Left cardiac atrium (tissue), 4 donors: ENCODE measurements around the gene SRGAP1. TPM values are rescaled to one million over a fixed set of nuclear protein-coding genes. Genes with fewer than 3 reads are reported as not detected.

Source experiments
- ATAC-seq, 2 donors: fragments of 200-7000 bp; cut with Tn5 transposase; one replicate each; pipeline ENCODE4 v1.9.1; 2020; ENCODE audit warnings: mild to moderate bottlenecking in 2 of 2, moderate library complexity in 2 of 2
- DNase-seq: peaks from one replicate; pipeline ENCODE4 v3.0.0-alpha.2; 2020
- intact Hi-C, 2 donors: fragments of 100-400 bp; cut with DNase I; formaldehyde crosslinking; loops; one replicate each; pipeline versions ENCODE4 v1.14.1 to v1.15.1; 2022 to 2023
- total RNA-seq, 2 donors: library from RNA; stranded (reverse); fragmentation: NEBNext Ultra II Directional; extraction: Animal tissue kit (Norgen Biotek cat#: 25700); gene quantifications; one replicate each; pipeline ENCODE4 v1.2.1, GENCODE V29; 2021
- donor health status: DM: no; HTN: yes; CAD: no.
- donor health status: DM: no; HTN: yes; CAD: no; lungs with severe emphysema.
- donor health status: DM: yes; HTN: yes; CAD: no.
- donor health status: Dilated cardiomyopathy.

Gene SRGAP1
- total RNA-seq, 2 donors from 2014 or later: 4.3 to 5.5 TPM

DNA sequence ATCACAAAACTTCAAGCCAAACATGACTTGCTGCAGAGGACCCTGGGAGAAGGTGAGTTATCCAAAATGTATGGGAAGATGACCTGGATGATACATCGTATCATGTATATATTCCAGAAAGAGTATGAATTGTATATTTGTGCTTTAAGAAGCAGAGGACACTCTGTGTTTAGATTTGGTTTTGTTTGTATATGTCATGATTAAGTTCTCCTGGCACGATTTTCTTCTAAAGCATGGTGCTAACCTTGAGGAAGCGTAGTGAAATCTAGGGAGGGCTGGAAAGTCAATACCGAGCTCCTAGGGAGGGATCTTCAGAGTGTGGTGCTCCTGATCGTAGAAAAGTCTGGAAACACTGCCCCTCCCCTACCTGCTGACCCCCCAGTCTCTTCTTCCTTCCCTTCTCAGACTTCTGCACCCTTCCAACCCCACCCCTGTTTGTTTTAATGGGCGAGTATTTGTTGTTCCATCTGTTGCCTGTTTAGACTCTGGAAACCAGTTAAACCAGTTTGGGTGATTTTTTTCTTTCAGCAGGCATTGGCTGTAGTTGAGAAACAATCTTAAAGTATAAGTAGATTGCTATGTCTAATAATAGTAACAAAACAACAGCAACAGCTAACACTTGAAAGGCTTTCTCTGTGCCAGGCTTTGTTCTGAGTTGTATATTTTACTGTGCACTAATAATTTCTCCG lies 236.0 kb downstream of the SRGAP1 start:
- intact Hi-C loops: loop anchor here (10.0 kb wide), 1 partner anchor 236 kb away; the partner anchor contains the start of gene SRGAP1 (in 2 of the 2)
- no peak for DNase-seq
- peak in 1 of 2 donors; percentile 15 for ATAC-seq

DNA sequence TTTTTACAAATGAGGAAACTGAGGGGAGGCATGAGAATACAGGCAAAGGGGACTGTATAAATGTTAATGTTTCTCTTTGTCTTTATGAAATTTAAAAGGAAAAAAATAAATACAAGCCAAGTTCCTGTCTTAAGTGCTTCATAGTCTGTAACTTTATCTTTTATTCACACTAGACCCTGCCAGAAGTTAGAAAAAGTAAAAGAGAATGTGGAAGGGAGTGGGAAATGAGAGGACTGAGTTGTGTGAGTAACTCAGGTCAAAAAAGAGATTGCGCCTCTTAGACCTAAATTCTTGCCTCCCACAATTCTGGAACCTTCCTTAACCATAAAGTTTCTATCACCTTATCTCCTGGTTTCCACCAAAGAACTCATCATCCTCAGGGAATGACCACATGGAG lies 236.5 kb downstream of the SRGAP1 start:
- no peak for DNase-seq

DNA sequence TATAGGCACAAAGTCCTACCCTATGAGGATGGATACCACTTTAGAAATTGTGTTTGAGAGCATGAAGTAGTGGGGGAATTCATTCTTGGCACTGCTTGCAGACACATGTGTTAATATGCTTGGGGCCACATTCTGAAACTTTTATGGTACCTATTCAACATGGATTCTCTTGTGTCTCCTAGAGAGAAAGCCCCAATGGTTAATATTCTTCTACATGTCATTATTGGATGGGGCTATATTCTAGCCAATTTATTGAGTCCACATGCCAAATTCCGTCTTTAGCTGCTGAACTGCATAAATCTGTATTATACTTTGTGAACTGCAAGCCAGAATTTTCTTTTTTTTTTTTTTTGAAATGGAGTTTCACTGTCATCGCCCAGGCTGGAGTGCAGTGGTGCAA lies 237.6 kb downstream of the SRGAP1 start:
- intact Hi-C loops: loop anchor here (10.0 kb wide), 1 partner anchor 237 kb away; the partner anchor contains the start of gene SRGAP1 (in 2 of the 2)
- ATAC-seq (no peak), DNase-seq (no peak)

More for the DNA sequence above, 236.5 kb downstream of the SRGAP1 start:
- intact Hi-C loops: loop anchor here (10.0 kb wide), 1 partner anchor 236 kb away; the partner anchor contains the start of gene SRGAP1 (in 2 of the 2)
- peak in 1 of 2 donors; percentile 77 for ATAC-seq

DNA sequence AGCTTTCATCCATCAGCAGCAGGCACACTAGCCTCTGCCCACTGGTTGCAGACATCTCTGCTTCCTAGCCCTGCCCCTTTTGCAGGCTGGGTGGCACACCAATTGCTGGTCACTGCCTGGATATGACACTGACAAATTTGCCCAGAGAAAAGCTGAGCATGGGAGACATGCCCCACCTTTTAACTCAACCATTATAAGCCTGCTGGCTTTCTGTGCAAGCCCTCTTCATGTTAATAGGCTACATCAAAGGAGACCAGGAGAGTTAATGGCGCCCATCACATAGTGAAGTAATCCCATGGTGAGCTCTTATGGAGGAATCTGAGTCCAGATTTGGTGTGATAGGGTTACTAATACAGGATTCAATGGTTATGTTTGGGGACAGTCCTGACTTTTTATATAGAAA lies 238.4 kb downstream of the SRGAP1 start:
- DNase-seq (no peak), ATAC-seq (peak; percentile 20 to 39)
- intact Hi-C loops: loop anchor here (10.0 kb wide), 1 partner anchor 238 kb away; the partner anchor contains the start of gene SRGAP1 (in 2 of the 2)

DNA sequence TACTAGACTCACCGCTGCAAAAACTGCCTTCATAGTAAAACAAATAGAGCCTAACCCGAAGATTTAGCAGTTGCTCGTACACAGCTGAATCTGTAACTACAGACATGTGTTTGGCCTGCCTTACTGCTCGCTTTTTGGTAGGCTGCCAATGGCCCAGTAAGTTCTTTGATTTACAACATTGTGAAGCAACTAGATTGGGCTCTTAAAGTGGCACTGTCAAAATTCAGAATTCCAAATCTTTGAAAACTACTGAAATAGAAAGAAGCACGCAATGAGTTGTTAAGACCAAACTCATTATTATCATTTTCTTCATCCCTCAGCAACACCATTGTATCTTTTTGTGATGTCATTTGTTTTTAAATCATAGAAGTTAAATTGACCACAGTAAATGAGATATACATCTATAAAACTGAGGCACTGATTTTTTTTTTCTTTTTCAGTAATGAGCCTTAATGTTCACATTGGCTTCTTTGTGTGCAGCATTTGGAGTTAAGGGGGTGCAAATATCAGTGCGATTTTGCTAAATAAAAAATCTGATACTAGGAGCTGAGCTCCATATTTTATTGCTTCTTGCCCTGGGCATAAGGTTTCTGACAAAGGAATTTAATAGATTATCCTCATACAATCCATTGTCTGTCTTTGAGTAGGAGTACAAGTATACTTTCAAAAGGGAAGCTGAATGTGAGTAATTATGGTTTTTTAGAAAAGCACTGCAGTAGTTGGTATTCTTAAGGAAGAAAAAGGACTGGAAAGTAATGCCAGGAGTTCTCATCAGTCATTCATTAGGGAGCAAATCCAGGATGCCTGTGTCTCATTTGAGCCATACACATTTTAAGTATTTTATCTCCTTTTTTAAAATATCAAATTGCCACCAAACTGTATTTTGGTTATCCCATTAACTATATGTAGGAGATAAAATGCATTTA lies 239.0 kb downstream of the SRGAP1 start:
- DNase-seq (peak; percentile 80), ATAC-seq (peak; percentile 87 to 92)
- intact Hi-C loops: loop anchor here (10.0 kb wide), 1 partner anchor 239 kb away; the partner anchor contains the start of gene SRGAP1 (in 2 of the 2)

DNA sequence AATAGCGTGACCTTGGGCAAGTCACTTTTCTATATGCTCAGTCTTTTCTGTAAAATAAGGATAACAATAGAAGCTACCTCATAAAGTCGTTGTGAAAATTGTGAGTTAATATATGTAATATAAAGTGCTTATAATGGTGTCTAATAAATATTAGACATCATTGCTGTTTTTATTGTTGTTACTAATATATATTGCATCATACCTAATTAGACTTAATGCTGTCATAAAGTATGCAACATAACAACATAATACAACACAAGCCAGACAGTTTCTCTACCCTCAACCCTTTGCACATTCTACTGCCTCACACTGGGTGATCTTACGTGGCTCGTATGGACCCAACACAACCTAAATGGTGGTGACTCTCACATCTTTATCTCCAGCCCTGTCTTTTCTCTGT lies 240.7 kb downstream of the SRGAP1 start:
- ATAC-seq: no peak
- no peak for DNase-seq
- intact Hi-C loops: loop anchor here (10.0 kb wide), 1 partner anchor 240 kb away; the partner anchor contains the start of gene SRGAP1 (in 2 of the 2)

DNA sequence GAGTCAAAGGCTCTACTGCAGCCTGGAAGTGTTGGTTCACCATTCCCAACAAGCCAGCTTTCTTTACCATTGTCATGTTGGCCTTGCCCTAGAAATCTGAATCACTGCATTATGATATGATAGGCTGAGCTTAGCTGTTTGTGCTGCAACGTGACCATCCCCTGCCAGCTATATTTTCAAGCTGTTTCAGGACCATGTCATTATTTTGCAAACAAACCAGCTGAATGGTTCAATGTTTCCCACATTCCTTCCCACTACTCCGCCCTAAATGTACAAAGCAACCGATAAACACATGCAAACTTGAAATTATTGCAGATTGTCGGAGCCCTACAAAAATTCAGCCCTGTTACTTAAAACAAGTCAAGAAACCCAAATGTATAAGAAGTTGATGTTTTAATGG lies 241.5 kb downstream of the SRGAP1 start:
- ATAC-seq: no peak
- intact Hi-C loops: loop anchor here (10.0 kb wide), 1 partner anchor 241 kb away; the partner anchor contains the start of gene SRGAP1 (in 2 of the 2)
- DNase-seq: no peak

DNA sequence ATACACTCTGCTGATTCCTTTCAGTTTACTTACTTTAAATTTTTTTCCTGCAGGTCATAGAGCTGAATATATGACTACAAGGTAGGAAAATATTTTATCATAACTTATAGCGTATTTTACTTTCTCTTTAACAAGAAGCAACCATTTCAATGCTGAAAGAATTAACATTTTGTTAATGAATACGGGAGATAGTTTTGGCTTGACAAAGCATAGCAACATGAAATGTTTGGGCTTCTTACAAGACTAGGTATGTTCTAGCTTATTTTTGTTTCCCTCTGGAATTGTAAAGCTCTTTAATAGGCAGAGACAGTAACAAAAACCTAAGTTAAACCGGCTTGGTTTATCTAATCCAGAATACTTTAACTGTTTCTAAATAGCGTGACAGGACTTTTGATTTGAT lies 242.4 kb downstream of the SRGAP1 start:
- DNase-seq (no peak), ATAC-seq (no peak)
- intact Hi-C loops: loop anchor here (10.0 kb wide), 1 partner anchor 242 kb away; the partner anchor contains the start of gene SRGAP1 (in 2 of the 2)

DNA sequence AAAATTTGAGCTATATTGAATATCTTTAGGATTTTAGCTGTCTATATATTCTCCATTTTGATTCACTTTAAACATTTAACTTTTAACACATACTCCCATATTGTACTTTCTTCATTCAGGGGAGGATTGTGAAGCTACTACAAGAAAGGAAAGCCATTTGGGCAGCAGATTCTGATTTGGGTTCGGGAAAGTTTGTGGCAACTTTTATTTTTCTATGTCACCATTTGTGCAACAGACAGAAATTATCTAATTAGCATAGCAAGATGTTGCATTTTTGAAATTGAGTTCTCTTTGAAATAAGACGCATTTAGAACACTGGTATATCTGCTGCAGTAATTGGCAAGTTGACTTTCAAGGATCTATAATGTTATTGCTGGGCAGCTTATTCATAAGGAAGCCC lies 243.3 kb downstream of the SRGAP1 start:
- intact Hi-C loops: loop anchor here (10.0 kb wide), 1 partner anchor 243 kb away; the partner anchor contains the start of gene SRGAP1 (in 2 of the 2)
- ATAC-seq (no peak), DNase-seq (no peak)

DNA sequence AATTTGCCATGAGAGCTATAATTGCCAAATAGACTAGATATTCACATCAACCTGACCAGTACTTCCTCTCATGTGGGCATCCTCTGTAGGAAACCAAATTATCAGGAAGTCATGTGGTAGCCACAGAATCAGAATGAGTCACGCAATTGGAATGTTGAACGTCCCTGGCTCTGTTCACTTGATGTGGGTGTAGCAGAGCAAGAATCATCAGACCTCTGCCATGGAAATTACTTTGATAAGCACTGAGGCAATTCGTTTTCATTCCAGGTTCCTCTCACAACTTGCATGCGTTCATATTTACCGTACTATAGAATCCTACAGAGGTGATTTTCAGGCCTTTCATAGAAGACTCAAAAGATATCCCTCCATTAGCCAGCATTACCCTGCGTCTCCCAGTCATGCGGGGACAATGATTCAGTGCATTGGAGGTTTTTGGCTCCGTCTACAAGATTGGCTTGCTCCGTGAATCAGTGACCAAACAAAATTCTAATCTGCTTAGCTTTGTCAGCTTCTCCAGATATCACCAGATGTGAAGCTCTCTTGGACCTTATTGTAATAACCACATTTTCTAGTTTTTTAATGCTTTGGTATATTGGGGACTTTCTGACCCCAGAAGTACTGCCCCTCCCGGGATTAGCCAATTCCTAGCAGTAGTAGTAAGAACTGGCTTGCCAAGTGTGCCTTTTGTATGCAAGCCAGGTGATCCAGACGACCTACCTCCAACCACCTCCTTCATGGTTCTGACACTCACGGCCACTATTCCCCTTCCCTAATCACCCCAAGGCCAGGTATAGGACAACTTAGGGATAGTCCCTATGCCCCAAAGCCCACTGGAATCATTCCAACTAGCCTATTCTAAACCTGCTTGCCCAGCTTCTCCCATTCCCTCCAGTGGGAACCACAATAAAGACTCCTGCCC lies 244.2 kb downstream of the SRGAP1 start:
- peak; percentile 62 for DNase-seq
- intact Hi-C loops: loop anchor here (10.0 kb wide), 1 partner anchor 244 kb away; the partner anchor contains the start of gene SRGAP1 (in 2 of the 2)
- peak; percentile 96 to 97 for ATAC-seq

DNA sequence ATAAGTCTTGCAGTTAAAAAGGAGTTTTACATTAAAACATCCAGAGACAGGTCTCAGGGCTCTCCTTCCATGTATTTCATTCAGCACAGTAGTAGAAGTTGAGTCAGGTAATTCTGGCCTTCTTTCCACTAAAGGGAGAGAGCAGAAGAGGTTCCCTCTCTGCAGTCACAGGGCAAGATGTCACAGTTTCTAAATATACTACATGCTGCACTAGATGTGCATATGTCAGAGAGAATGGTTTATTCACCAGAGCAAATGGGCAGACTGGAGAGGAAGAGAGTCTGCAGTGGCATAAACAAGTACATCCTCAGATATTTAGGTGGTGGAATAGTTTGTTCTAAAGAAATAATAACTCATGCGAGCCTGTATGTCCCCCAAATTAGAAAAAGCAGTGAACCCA lies 245.5 kb downstream of the SRGAP1 start:
- intact Hi-C loops: no loop called here
- peak in 1 of 2 donors; percentile 54 for ATAC-seq
- DNase-seq: no peak

DNA sequence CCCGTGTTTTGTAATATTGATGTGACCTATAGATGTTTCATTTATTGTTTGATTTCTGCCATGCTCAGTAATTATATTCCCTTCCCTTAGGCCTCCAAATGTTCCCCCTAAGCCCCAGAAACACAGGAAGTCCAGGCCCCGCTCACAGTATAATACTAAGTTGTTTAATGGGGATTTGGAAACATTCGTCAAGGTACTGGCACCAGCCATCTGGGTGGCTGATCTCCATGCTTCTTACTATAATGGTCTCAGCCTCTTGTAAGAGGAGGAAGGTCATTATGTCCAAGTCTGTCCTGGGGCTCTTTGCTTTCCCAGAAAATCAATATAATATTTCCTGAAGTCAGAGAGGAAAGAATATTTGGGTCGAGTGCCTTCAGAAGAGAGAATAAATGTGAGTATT lies 246.7 kb downstream of the SRGAP1 start:
- ATAC-seq: no peak
- no peak for DNase-seq
- intact Hi-C loops: no loop called here

DNA sequence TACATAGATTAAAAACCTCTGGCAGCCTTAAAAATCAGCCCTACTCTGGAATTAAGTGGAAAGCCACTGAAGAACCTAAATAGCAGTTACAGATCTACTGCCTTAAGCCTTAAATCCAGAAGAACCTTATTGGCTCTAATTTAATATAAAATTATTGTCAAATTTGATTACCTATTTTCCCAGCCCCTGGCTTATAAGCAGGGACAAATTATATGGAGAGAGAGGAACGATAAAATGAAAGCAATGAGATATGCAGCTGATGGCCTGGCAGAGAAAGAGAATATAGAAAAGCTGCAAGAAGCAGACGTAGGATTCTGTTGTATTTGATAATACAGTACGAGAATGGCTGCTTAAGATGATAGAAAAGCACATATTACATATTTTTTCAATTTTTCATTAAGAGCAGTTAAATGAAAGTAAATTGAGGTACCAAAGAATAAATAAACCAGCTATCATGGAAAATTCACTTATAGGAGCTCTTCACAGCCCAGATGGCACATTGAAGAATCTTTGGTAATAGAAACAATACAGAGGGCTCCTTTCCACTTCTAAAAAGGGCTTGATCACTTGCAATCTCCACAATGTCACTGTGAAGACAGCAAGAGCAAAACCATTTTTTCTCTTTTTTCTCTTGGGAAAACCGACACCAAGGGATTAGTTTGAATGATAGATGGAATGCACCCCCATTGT lies 248.2 kb downstream of the SRGAP1 start:
- intact Hi-C loops: no loop called here
- no peak for ATAC-seq

DNA sequence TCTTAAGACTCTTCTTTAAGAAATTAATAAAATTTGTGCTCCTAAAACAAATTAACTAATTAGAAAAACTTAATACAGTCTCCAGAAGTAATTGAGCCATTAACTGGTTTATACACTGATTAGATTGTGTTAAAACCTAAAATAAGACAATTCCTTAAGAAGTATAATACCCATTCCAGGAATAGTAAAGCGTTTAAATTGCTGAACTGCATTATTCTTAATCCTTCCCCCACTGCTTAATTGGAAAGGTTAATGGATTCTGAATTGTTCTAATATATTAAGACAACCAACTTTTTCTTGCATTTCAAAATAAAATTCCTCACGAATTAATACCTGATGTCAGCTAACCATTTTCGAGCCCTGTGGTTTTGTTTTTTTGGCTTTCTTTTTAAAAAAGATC lies 249.2 kb downstream of the SRGAP1 start:
- ATAC-seq (no peak), DNase-seq (no peak)
- intact Hi-C loops: no loop called here

More for the DNA sequence above, 248.2 kb downstream of the SRGAP1 start:
- no peak for DNase-seq

DNA sequence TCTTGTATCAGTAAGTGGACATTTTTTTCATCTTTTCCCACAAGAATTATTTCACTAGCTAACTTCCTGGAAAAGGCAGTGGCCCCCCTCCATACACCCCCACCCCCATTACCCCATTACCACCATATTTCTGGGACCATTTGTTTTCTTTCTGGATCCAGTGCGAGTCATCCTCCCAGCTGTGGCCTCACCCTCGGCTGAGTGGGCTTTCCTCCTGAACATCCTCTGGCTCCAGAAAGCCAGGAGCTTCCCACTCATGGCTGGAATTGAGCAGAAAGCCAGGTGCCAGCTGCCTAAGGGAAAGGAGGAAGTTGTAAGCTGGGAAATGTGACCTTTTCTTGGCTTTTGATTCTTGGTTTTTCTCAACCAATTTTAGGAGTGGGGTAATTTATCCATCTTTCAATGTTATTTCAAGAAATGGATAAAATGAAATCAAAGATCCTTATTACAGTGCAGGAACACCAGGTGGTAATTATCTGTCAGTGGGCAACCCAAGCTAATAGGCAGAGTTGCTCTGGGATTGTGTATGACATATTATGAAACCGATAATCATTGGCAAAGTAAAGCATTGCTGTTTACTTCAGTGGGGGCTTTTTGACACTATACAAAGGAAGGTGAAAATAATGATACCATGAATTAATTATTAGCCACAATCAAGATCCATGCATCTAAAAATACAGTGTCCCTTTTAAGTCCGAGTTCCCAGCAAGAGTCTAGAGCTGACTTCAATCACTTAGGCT lies 253.0 kb downstream of the SRGAP1 start:
- ATAC-seq: peak in 1 of 2 donors; percentile 34

DNA sequence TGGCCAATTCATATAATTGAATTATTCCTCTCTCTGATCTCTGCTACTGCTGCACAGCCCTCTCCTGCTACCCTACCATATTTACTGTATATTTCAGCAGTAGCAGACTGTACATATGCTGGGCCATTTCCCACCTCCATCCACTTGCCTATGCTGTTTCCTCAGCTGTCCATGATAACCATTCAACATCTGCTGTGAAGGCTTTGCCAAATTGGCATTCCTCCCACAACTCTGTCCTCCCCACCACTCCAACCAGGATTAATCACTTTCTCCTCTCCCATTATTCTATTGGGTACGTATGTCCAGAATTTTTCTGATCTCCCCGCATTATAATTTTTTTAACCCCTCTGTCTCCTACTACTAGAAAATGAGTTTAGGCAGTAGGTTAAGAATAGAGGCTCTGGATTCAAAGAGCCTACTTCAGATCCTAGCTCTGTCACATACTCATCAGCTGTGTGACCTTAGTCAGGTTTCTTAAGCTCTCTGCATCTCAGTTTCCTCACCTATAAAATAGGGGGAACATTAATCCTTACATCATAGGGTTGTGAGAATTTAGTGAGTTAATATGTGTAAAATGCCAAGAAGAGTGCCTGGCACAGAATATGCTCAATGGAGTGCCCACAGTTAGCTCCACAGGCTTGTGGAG lies 254.3 kb downstream of the SRGAP1 start:
- peak; percentile 41 to 89 for ATAC-seq
- intact Hi-C loops: no loop called here
- DNase-seq: no peak

More for the DNA sequence above, 253.0 kb downstream of the SRGAP1 start:
- DNase-seq: no peak
- intact Hi-C loops: no loop called here
